ENCODE data around the gene CIAO2A.

DNA sequence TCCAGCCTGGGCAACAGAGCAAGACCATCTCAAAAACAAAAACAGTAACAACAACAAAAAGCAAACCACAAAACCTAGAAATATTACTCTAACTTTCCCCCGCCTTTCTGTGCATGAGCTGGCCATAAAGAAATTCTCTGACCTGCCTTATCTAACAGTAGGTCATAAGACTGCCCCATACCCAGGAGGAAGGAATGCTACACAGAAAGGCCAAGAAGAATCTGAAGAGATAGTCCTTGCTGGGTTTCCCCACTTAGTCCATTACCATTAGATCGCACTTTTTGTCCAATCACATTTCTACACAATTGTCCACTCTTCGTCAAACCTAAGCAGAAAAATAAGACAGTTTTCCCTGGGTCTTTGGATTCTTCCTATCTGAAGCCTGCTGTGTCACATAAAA, 23.5 kb downstream of the CIAO2A start:
- no peak for TF ChIP-seq CTCF (IDR thresholded peaks at IDR 0.05)
- no peak for TF ChIP-seq POLR2A (IDR thresholded peaks at IDR 0.05)
- no peak for TF ChIP-seq POLR2AphosphoS5 (IDR thresholded peaks at IDR 0.05)
